ENCODE data around the gene LRRC25. TPM values are rescaled to one million over a fixed set of nuclear protein-coding genes. Genes with fewer than 3 reads are reported as not detected.

LRRC25 gene
- total and polyA plus RNA-seq, 10 of the 15 experiments (the other 5 are each of a cell fraction or from before 2014, with no cell fraction given): 0.38 to 2.9 (median 1.2) TPM

DNA sequence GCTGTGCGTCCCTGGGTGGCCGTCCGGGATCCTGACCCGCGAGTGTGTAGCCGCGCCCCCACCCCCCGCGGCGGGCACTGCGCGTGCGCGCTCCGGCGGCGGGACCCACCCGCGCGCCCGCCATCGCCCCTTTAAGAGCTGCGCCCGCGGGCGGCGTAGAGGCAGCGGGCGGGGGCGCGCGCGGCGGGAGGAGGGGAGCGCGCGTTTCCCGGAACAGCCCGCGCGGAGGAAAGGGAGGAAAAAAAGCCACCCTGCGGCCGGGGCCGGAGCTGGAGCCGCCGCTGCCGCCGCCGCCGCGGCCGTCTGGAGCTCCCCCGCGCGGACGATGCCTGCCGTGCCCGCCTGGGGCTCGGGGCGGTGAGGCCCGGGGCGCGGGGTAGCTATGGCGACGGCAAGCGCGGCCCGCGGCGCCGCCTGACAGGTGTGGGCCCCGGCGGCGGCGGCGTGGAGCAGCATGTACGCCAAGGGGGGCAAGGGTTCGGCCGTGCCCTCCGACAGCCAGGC is 21.8 kb upstream of the LRRC25 start, which contains the start of gene SSBP4 (continued):
- 0 out of 2 replicates have a peak, but pooled peaks have one; percentile 38 for TF ChIP-seq NFXL1 (IDR thresholded peaks at IDR 0.05; ENCODE audit: borderline replicate concordance)

- H3K9me3 ChIP-seq (replicated peaks; ENCODE audit: control insufficient read depth, insufficient read depth, low read length): no peaks in the 10 kb centered on the region
- POLR2A ChIA-PET: interaction anchor here (0.5 to 2.6 kb wide), 9 partner anchors 10 to 242 kb away, joined by 3 to 9 read pairs (median 3); no protein-coding TSS in a partner anchor
- BruUV-seq (replicated peaks): no TSS peak
- DNase-seq (ENCODE audit: low read depth, low spot score) (no peak), ATAC-seq (no peak), FAIRE-seq (peak; percentile 61)
- RAD21 ChIA-PET (ENCODE audit: unreplicated experiment): interaction anchor here (0.6 to 2.1 kb wide), 5 partner anchors 10 to 425 kb away, joined by 3 to 7 read pairs (median 4); partner anchors contain the start of gene LSM4
- H3K4me2 ChIP-seq (ENCODE audit: control insufficient read depth, insufficient read depth): peak overlapping the region; percentile 94
- peaks cover 44% of the 10 kb centered on the region for H3K79me2 ChIP-seq (ENCODE audit: control insufficient read depth, insufficient read depth, low read length)
- peak overlapping the region; percentile 72 for H3K27ac ChIP-seq (ENCODE audit: control insufficient read depth, insufficient read depth)
- peaks cover 73% of the 10 kb centered on the region for H3K4me1 ChIP-seq (ENCODE audit: control insufficient read depth, insufficient read depth, low read length)
- no peak overlapping the region for H3K9ac ChIP-seq (ENCODE audit: control insufficient read depth, insufficient read depth, low read length)
- H3K36me3 ChIP-seq (ENCODE audit: control insufficient read depth in 2 of 2, insufficient read depth in 2 of 2, low read length in 1 of 2): no peaks in the 10 kb centered on the region
- H3K27me3 ChIP-seq (replicated peaks in 1 of 2; ENCODE audit: control insufficient read depth in 2 of 2, insufficient read depth in 2 of 2, low read length in 1 of 2): no peaks in the 10 kb centered on the region
- in situ Hi-C loops (cut with MboI) (no loop called here), intact Hi-C loops (cut with micrococcal nuclease; ENCODE audit: unreplicated experiment) (loop anchor here (10.0 kb wide), 1 partner anchor 214 kb away; the partner anchor contains the start of gene RAB3A)
- SMC1A ChIA-PET (ENCODE audit: uncharacterized antibody, unreplicated experiment): interaction anchor here (1.1 to 2.6 kb wide), 5 partner anchors 10 to 79 kb away, joined by 3 to 11 read pairs (median 5); no protein-coding TSS in a partner anchor
- 33% methylated on average over 39 of the region's 39 CpGs for WGBS (ENCODE audit: insufficient coverage, insufficient replicate concordance, low lambda C conversion rate, missing lambda C conversion rate)
- H2AFZ ChIP-seq (ENCODE audit: control insufficient read depth, low read depth, low read length): peak overlapping the region; percentile 66
- peak overlapping the region; percentile 41; the same call in 1 of the 2 replicates for H3K4me3 ChIP-seq
- no peaks in the 10 kb centered on the region for H4K20me1 ChIP-seq (ENCODE audit: control insufficient read depth, insufficient read depth)
- CTCF ChIA-PET: interaction anchor here (0.8 to 2.0 kb wide), 8 partner anchors 9 to 139 kb away, joined by 3 to 6 read pairs (median 5); partner anchors contain the start of gene GDF15
- TF ChIP-seq CHD1 (IDR thresholded peaks at IDR 0.05; ENCODE audit: low read depth, low read length) (no peak), SMAD5 (IDR thresholded peaks at IDR 0.05; ENCODE audit: low read depth) (no peak), NR2F1 (conservative IDR thresholded peaks at IDR 0.05) (no peak), TARDBP (IDR thresholded peaks at IDR 0.05; ENCODE audit: borderline replicate concordance) (no peak), STAT3 (IDR thresholded peaks at IDR 0.05; ENCODE audit: low read depth, low read length) (no peak), ZNF207 (IDR thresholded peaks at IDR 0.05; ENCODE audit: borderline replicate concordance) (no peak), PAX8 (IDR thresholded peaks at IDR 0.05) (no peak), CTCF (IDR thresholded peaks at IDR 0.05 in 2 of 3, conservative IDR thresholded peaks at IDR 0.05 in 1 of 3; ENCODE audit: control insufficient read depth in 2 of 3, extremely low read depth in 1 of 3, insufficient read depth in 1 of 3, low read depth in 3 of 3, low read length in 3 of 3) (no peak), MTA2 (IDR thresholded peaks at IDR 0.05; ENCODE audit: low read depth) (0 out of 2 replicates have a peak, but pooled peaks have one; percentile 21)
- TF ChIP-seq, protein P1, sequence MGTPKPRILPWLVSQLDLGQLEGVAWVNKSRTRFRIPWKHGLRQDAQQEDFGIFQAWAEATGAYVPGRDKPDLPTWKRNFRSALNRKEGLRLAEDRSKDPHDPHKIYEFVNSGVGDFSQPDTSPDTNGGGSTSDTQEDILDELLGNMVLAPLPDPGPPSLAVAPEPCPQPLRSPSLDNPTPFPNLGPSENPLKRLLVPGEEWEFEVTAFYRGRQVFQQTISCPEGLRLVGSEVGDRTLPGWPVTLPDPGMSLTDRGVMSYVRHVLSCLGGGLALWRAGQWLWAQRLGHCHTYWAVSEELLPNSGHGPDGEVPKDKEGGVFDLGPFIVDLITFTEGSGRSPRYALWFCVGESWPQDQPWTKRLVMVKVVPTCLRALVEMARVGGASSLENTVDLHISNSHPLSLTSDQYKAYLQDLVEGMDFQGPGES (IDR thresholded peaks at IDR 0.05): no peak
- TF ChIP-seq, protein P2, sequence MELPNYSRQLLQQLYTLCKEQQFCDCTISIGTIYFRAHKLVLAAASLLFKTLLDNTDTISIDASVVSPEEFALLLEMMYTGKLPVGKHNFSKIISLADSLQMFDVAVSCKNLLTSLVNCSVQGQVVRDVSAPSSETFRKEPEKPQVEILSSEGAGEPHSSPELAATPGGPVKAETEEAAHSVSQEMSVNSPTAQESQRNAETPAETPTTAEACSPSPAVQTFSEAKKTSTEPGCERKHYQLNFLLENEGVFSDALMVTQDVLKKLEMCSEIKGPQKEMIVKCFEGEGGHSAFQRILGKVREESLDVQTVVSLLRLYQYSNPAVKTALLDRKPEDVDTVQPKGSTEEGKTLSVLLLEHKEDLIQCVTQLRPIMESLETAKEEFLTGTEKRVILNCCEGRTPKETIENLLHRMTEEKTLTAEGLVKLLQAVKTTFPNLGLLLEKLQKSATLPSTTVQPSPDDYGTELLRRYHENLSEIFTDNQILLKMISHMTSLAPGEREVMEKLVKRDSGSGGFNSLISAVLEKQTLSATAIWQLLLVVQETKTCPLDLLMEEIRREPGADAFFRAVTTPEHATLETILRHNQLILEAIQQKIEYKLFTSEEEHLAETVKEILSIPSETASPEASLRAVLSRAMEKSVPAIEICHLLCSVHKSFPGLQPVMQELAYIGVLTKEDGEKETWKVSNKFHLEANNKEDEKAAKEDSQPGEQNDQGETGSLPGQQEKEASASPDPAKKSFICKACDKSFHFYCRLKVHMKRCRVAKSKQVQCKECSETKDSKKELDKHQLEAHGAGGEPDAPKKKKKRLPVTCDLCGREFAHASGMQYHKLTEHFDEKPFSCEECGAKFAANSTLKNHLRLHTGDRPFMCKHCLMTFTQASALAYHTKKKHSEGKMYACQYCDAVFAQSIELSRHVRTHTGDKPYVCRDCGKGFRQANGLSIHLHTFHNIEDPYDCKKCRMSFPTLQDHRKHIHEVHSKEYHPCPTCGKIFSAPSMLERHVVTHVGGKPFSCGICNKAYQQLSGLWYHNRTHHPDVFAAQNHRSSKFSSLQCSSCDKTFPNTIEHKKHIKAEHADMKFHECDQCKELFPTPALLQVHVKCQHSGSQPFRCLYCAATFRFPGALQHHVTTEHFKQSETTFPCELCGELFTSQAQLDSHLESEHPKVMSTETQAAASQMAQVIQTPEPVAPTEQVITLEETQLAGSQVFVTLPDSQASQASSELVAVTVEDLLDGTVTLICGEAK (IDR thresholded peaks at IDR 0.05; ENCODE audit: borderline replicate concordance): no peak
- TF ChIP-seq, protein P3, sequence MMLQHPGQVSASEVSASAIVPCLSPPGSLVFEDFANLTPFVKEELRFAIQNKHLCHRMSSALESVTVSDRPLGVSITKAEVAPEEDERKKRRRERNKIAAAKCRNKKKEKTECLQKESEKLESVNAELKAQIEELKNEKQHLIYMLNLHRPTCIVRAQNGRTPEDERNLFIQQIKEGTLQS (IDR thresholded peaks at IDR 0.05; ENCODE audit: borderline replicate concordance, extremely low read depth, low read depth, low read length): no peak
Observed at GRCh38 chr19:18418483-18419194, 21.2 kb upstream of the LRRC25 start.
